SK-N-SH (cell line): ENCODE measurements around the gene DLG1.

Experiments
- CTCF ChIP-seq: fragments of 200-600 bp; sonication (generic); IDR thresholded peaks from 2 replicates; pipeline ENCODE4 v1.6.1; 2017; ENCODE audit warnings: antibody characterized with exemption, mild to moderate bottlenecking, moderate library complexity
- FOSL2 ChIP-seq: IDR thresholded peaks from 2 replicates; pipeline ENCODE4 v1.4.0; 2012; ENCODE audit warnings: low read depth, mild to moderate bottlenecking, moderate library complexity, borderline replicate concordance
- GATA2 ChIP-seq: sonication (generic); formaldehyde crosslinking; IDR thresholded peaks from 2 replicates; pipeline ENCODE4 v1.5.0; 2020; ENCODE audit warnings: mild to moderate bottlenecking, missing genetic modification reagents
- MXI1 ChIP-seq: IDR thresholded peaks from 2 replicates; pipeline ENCODE4 v1.6.1; 2012; ENCODE audit warnings: mild to moderate bottlenecking, low read depth, low read length, improper control_type of control experiment
- POLR2AphosphoS5 ChIP-seq: IDR thresholded peaks from 2 replicates; pipeline ENCODE4 v1.6.1; 2012; ENCODE audit warnings: low read depth, low read length
- RAD21 ChIP-seq: IDR thresholded peaks from 2 replicates; pipeline ENCODE4 v1.6.1; 2012; ENCODE audit warnings: mild to moderate bottlenecking, low read length
- RFX5 ChIP-seq: IDR thresholded peaks from 2 replicates; pipeline ENCODE4 v1.6.1; 2012; ENCODE audit warnings: mild to moderate bottlenecking, improper control_type of control experiment, low read length
- SMC3 ChIP-seq: IDR thresholded peaks from 2 replicates; pipeline ENCODE4 v1.6.1; 2012; ENCODE audit warnings: low read depth, low read length, improper control_type of control experiment

DNA sequence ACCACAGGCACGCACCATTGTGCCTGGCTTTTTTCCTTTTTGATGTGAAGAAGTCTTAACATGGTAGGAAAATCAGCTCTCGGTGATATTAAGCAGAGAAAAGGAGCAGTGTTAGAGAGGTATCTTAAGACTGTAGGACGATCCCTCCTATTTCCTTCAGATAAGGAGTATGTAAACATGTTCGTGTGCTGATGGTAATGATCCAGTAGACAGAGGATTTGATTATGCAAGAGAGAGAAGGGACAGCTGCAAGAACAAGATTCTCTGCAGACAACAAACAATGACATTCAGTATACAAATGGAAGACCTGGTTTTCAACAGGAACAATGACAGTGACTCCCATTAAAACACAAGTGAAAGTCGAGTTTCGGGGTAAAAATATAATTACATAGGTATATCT lies 173.7 kb downstream of the DLG1 start:
- TF ChIP-seq CTCF (no peak), MXI1 (no peak), FOSL2 (no peak), POLR2AphosphoS5 (no peak), GATA2 (CRISPR knock-in tag) (no peak), RAD21 (no peak), SMC3 (no peak), RFX5 (no peak)
